ENCODE measurements around the gene ERFL.

ERFL gene

GRCh38 chr19:41929536-41930071 is 1.4 kb upstream of the ERFL start:
- no peak for ATAC-seq
- TF ChIP-seq GLIS3 (CRISPR knock-in tag; IDR thresholded peaks at IDR 0.05) (no peak), ZFP30 (CRISPR knock-in tag; IDR thresholded peaks at IDR 0.05) (no peak), PPARA (CRISPR knock-in tag; IDR thresholded peaks at IDR 0.05; ENCODE audit: borderline replicate concordance) (no peak), POU6F1 (CRISPR knock-in tag; IDR thresholded peaks at IDR 0.05; ENCODE audit: borderline replicate concordance, low read depth) (no peak), TSHZ2 (CRISPR knock-in tag; IDR thresholded peaks at IDR 0.05) (no peak), ZNF70 (CRISPR knock-in tag; IDR thresholded peaks at IDR 0.05) (no peak), TOX (CRISPR knock-in tag; IDR thresholded peaks at IDR 0.05; ENCODE audit: borderline replicate concordance) (no peak), CSDC2 (CRISPR knock-in tag; IDR thresholded peaks at IDR 0.05) (no peak), ARNTL (CRISPR knock-in tag; IDR thresholded peaks at IDR 0.05; ENCODE audit: borderline replicate concordance, low read depth) (no peak), ZNF565 (CRISPR knock-in tag; conservative IDR thresholded peaks at IDR 0.05; ENCODE audit: low read depth) (no peak), RARB (CRISPR knock-in tag; IDR thresholded peaks at IDR 0.05) (no peak), ISL1 (CRISPR knock-in tag; IDR thresholded peaks at IDR 0.05) (no peak), OSR1 (CRISPR knock-in tag; IDR thresholded peaks at IDR 0.05) (no peak), PATZ1 (CRISPR knock-in tag; IDR thresholded peaks at IDR 0.05; ENCODE audit: borderline replicate concordance) (no peak), TCF4 (CRISPR knock-in tag; IDR thresholded peaks at IDR 0.05; ENCODE audit: borderline replicate concordance) (no peak), CSRNP3 (CRISPR knock-in tag; IDR thresholded peaks at IDR 0.05) (no peak), ZNF8 (CRISPR knock-in tag; IDR thresholded peaks at IDR 0.05) (no peak), ZFP3 (CRISPR knock-in tag; IDR thresholded peaks at IDR 0.05) (no peak), ESRRG (CRISPR knock-in tag; IDR thresholded peaks at IDR 0.05) (no peak)

GRCh38 chr19:41928754-41929535 is 696 bp upstream of the ERFL start:
- TF ChIP-seq ARNTL (CRISPR knock-in tag; IDR thresholded peaks at IDR 0.05; ENCODE audit: borderline replicate concordance, low read depth) (no peak), ISL1 (CRISPR knock-in tag; IDR thresholded peaks at IDR 0.05) (no peak), TSHZ2 (CRISPR knock-in tag; IDR thresholded peaks at IDR 0.05) (no peak), OSR1 (CRISPR knock-in tag; IDR thresholded peaks at IDR 0.05) (no peak), ZFP3 (CRISPR knock-in tag; IDR thresholded peaks at IDR 0.05) (no peak), ZNF8 (CRISPR knock-in tag; IDR thresholded peaks at IDR 0.05) (no peak), POU6F1 (CRISPR knock-in tag; IDR thresholded peaks at IDR 0.05; ENCODE audit: borderline replicate concordance, low read depth) (no peak), ZNF565 (CRISPR knock-in tag; conservative IDR thresholded peaks at IDR 0.05; ENCODE audit: low read depth) (no peak), PATZ1 (CRISPR knock-in tag; IDR thresholded peaks at IDR 0.05; ENCODE audit: borderline replicate concordance) (no peak), TOX (CRISPR knock-in tag; IDR thresholded peaks at IDR 0.05; ENCODE audit: borderline replicate concordance) (no peak), RARB (CRISPR knock-in tag; IDR thresholded peaks at IDR 0.05) (no peak), ZNF70 (CRISPR knock-in tag; IDR thresholded peaks at IDR 0.05) (no peak), SNAI2 (CRISPR knock-in tag; IDR thresholded peaks at IDR 0.05) (no peak), BACH2 (CRISPR knock-in tag; IDR thresholded peaks at IDR 0.05; ENCODE audit: borderline replicate concordance) (no peak), ZFP30 (CRISPR knock-in tag; IDR thresholded peaks at IDR 0.05) (no peak), ESRRG (CRISPR knock-in tag; IDR thresholded peaks at IDR 0.05) (no peak)
- ATAC-seq, result no peak; the same call in 2 of the 3 replicates

All from SK-N-SH treated with all-trans-retinoic acid at 6 μM for 48 hours (cell line).